GM23338 (cell line): ENCODE results near the gene BOK. TPM values are rescaled to one million over a fixed set of nuclear protein-coding genes. Genes with fewer than 3 reads are reported as not detected.

Experiments used
- ATAC-seq: fragments of 200-7000 bp; cut with Tn5 transposase; 3 replicates; pipeline ENCODE4 v1.9.1; 2020
- DNase-seq: peaks from one replicate; pipeline ENCODE4 v3.0.0-alpha.2; 2015; ENCODE audit warnings: low spot score
- H2AFZ ChIP-seq: fragments of 200-600 bp; sonication (generic); 2 replicates; pipeline ENCODE4 v1.8.0; 2016; ENCODE audit warnings: antibody characterized with exemption, mild to moderate bottlenecking, moderate library complexity
- H3F3A ChIP-seq: fragments of 200-600 bp; sonication (generic); replicated peaks from 2 replicates; pipeline ENCODE4 v1.8.0; 2017; ENCODE audit warnings: antibody characterized with exemption, mixed run types, low read depth
- H3K27ac ChIP-seq: fragments of 200-600 bp; sonication (generic); 2 replicates; pipeline ENCODE4 v1.6.1; 2016; ENCODE audit warnings: low read depth
- H3K27me3 ChIP-seq: fragments of 200-600 bp; sonication (generic); 2 replicates; pipeline ENCODE4 v1.8.0; 2016; ENCODE audit warnings: mild to moderate bottlenecking, mixed run types, moderate library complexity; ENCODE audit not compliant: insufficient read depth
- H3K36me3 ChIP-seq: fragments of 200-600 bp; sonication (generic); 2 replicates; pipeline ENCODE4 v1.8.0; 2016; ENCODE audit warnings: mild to moderate bottlenecking; ENCODE audit not compliant: insufficient read depth
- H3K4me1 ChIP-seq: fragments of 200-600 bp; sonication (generic); 2 replicates; pipeline ENCODE4 v1.8.0; 2016; ENCODE audit warnings: mild to moderate bottlenecking, moderate library complexity; ENCODE audit not compliant: insufficient read depth
- H3K4me2 ChIP-seq: fragments of 200-600 bp; sonication (generic); 2 replicates; pipeline ENCODE4 v1.7.1; 2017; ENCODE audit warnings: mixed run types
- H3K4me3 ChIP-seq: fragments of 200-600 bp; sonication (generic); 2 replicates; pipeline ENCODE4 v1.6.1; 2016; ENCODE audit warnings: mixed run types
- H3K79me2 ChIP-seq: fragments of 200-600 bp; sonication (generic); replicated peaks from 2 replicates; pipeline ENCODE4 v1.8.0; 2017; ENCODE audit warnings: mild to moderate bottlenecking; ENCODE audit not compliant: insufficient read depth
- H3K9me2 ChIP-seq: fragments of 200-600 bp; sonication (generic); 2 replicates; pipeline ENCODE4 v1.8.0; 2017; ENCODE audit not compliant: insufficient read depth
- H4K20me1 ChIP-seq: fragments of 200-600 bp; sonication (generic); replicated peaks from 2 replicates; pipeline ENCODE4 v1.8.0; 2017; ENCODE audit warnings: mild to moderate bottlenecking; ENCODE audit not compliant: insufficient read depth
- H3K27ac Mint-ChIP-seq: 2 replicates; pipeline ENCODE4 v1.8.0; 2020; ENCODE audit warnings: inconsistent platforms, mild to moderate bottlenecking, moderate library complexity, mixed read lengths
- H3K27me3 Mint-ChIP-seq: 3 replicates; pipeline ENCODE4 v1.8.0; 2022; ENCODE audit warnings: low read depth, mild to moderate bottlenecking, moderate library complexity, mixed read lengths, inconsistent platforms; ENCODE audit not compliant: insufficient read depth, poor library complexity
- H3K36me3 Mint-ChIP-seq: 3 replicates; pipeline ENCODE4 v1.8.0; 2021; ENCODE audit warnings: low read depth, mild to moderate bottlenecking, inconsistent platforms, moderate library complexity, mixed read lengths
- H3K4me1 Mint-ChIP-seq: 3 replicates; pipeline ENCODE4 v1.8.0; 2020; ENCODE audit warnings: mild to moderate bottlenecking, inconsistent platforms, mixed read lengths
- H3K4me3 Mint-ChIP-seq: 3 replicates; pipeline ENCODE4 v1.8.0; 2021; ENCODE audit warnings: moderate library complexity, mild to moderate bottlenecking, inconsistent platforms, mixed read lengths
- H3K9me3 Mint-ChIP-seq: 3 replicates; pipeline ENCODE4 v1.8.0; 2020; ENCODE audit warnings: moderate library complexity, mild to moderate bottlenecking, inconsistent platforms, mixed read lengths
- CREB1 ChIP-seq: fragments of 250-450 bp; sonication (Bioruptor Pico); IDR thresholded peaks from 2 replicates; pipeline ENCODE4 v1.5.0; 2020; ENCODE audit warnings: low read depth, mild to moderate bottlenecking, moderate library complexity
- EZH2 ChIP-seq: fragments of 200-600 bp; sonication (generic); IDR thresholded peaks from one replicate; pipeline ENCODE4 v1.8.0; 2017; ENCODE audit warnings: antibody characterized with exemption, mild to moderate bottlenecking, low read depth; ENCODE audit not compliant: unreplicated experiment
- EZH2phosphoT487 ChIP-seq: fragments of 200-600 bp; sonication (generic); IDR thresholded peaks from one replicate; pipeline ENCODE4 v1.8.1; 2018; ENCODE audit warnings: antibody characterized with exemption; ENCODE audit not compliant: unreplicated experiment
- JUNB ChIP-seq: IDR thresholded peaks from one replicate; pipeline ENCODE4 v1.6.1; 2016; ENCODE audit warnings: antibody characterized with exemption; ENCODE audit not compliant: unreplicated experiment
- NANOG ChIP-seq: IDR thresholded peaks from 2 replicates; pipeline ENCODE4 v1.6.1; 2016; ENCODE audit warnings: antibody characterized with exemption, borderline replicate concordance
- POLR2AphosphoS5 ChIP-seq: IDR thresholded peaks from 2 replicates; pipeline ENCODE4 v1.6.1; 2016; ENCODE audit warnings: antibody characterized with exemption, low read depth
- STAT1 ChIP-seq: IDR thresholded peaks from one replicate; pipeline ENCODE4 v1.6.1; 2016; ENCODE audit warnings: antibody characterized with exemption; ENCODE audit not compliant: unreplicated experiment
- ZNF114 ChIP-seq: fragments of 250-450 bp; sonication (Bioruptor Pico); IDR thresholded peaks from 2 replicates; pipeline ENCODE4 v1.5.0; 2020; ENCODE audit warnings: mild to moderate bottlenecking, moderate library complexity
- ZNF331 ChIP-seq: fragments of 250-450 bp; sonication (Bioruptor Pico); IDR thresholded peaks from 2 replicates; pipeline ENCODE4 v1.5.0; 2020; ENCODE audit warnings: low read depth, mild to moderate bottlenecking, moderate library complexity
- polyA plus RNA-seq: library from polyadenylated mRNA; unstranded; fragments of >200 nt; fragmentation: Nextera tagmentation; extraction: Ambion mirVana; gene quantifications from 2 replicates; pipeline ENCODE4 v1.2.1, GENCODE V29; 2016
- total RNA-seq: library from RNA; depleted of rRNA; stranded (reverse); fragments of >200 nt; shearing (Covaris generic); gene quantifications from 2 replicates; pipeline ENCODE4 v1.2.3, GENCODE V29; 2014
- TF ChIP-seq, protein P1 (sequence below), 2 experiments: fragments of 200-600 bp in 1 of 2; sonication (generic) in 1 of 2; conservative IDR thresholded peaks; 2 replicates each; pipeline versions ENCODE4 v1.5.1 to v1.6.1; 2016 to 2017; ENCODE audit warnings: antibody characterized with exemption in 2 of 2, low read depth in 2 of 2, mild to moderate bottlenecking in 2 of 2, moderate library complexity in 1 of 2
- TF ChIP-seq, protein P2 (sequence below): IDR thresholded peaks from one replicate; pipeline ENCODE4 v1.6.1; 2018; ENCODE audit warnings: antibody characterized with exemption; ENCODE audit not compliant: unreplicated experiment
- TF ChIP-seq, protein P3 (sequence below): IDR thresholded peaks from 2 replicates; pipeline ENCODE4 v1.6.1; 2016; ENCODE audit warnings: antibody characterized with exemption

Gene BOK
- total and polyA plus RNA-seq, 2 experiments from 2014 or later, result 13.5 to 36.7 TPM

DNA sequence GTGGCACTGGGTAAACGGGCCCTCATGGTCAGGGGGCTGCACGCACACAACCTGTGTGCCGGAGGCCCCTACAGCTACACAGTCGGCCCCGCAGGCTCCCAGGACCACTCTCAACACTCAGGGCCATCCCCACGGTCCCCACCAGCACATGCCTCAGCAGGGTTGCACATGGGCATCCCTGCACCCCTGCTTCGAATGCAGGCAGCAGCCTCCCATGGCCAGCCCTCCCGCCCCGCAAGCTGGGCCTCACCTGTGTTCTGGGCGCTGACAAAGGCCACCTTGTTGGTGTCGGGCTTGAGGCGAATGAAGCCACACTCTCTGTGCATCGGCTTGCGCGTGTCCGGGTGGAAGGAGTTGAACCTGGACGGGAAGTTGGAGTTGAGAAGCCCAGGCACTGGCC, 44.2 kb downstream of the BOK start:
- Histone ChIP-seq H3K4me2 (no peak overlapping the region), H3F3A (no peaks in the 10 kb centered on the region), H3K4me1 (no peaks in the 10 kb centered on the region), H4K20me1 (peaks cover 2% of the 10 kb centered on the region; the same call in 1 of the 2 replicates), H3K4me3 (no peak overlapping the region), H3K27ac (no peak overlapping the region), H3K9me2 (no peaks in the 10 kb centered on the region), H3K27me3 (no peaks in the 10 kb centered on the region), H2AFZ (no peak overlapping the region), H3K36me3 (peaks cover 7% of the 10 kb centered on the region), H3K79me2 (0 out of 2 replicates have a peak, but pooled peaks cover under 1% of the 10 kb centered on the region)
- DNase-seq (no peak), ATAC-seq (no peak)
- Mint-ChIP-seq H3K4me3 (no peak overlapping the region), H3K9me3 (no peaks in the 10 kb centered on the region), H3K4me1 (no peaks in the 10 kb centered on the region; the same call in 2 of the 3 replicates), H3K27ac (no peak overlapping the region), H3K36me3 (peaks cover 44% of the 10 kb centered on the region), H3K27me3 (peaks cover 3% of the 10 kb centered on the region)
- TF ChIP-seq CREB1 (CRISPR knock-in tag) (no peak), ZNF114 (no peak), NANOG (no peak), POLR2AphosphoS5 (no peak)
- TF ChIP-seq, protein P1, sequence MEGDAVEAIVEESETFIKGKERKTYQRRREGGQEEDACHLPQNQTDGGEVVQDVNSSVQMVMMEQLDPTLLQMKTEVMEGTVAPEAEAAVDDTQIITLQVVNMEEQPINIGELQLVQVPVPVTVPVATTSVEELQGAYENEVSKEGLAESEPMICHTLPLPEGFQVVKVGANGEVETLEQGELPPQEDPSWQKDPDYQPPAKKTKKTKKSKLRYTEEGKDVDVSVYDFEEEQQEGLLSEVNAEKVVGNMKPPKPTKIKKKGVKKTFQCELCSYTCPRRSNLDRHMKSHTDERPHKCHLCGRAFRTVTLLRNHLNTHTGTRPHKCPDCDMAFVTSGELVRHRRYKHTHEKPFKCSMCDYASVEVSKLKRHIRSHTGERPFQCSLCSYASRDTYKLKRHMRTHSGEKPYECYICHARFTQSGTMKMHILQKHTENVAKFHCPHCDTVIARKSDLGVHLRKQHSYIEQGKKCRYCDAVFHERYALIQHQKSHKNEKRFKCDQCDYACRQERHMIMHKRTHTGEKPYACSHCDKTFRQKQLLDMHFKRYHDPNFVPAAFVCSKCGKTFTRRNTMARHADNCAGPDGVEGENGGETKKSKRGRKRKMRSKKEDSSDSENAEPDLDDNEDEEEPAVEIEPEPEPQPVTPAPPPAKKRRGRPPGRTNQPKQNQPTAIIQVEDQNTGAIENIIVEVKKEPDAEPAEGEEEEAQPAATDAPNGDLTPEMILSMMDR (conservative IDR thresholded peaks at IDR 0.05; ENCODE audit: low read depth in 2 of 2), result no peak

DNA sequence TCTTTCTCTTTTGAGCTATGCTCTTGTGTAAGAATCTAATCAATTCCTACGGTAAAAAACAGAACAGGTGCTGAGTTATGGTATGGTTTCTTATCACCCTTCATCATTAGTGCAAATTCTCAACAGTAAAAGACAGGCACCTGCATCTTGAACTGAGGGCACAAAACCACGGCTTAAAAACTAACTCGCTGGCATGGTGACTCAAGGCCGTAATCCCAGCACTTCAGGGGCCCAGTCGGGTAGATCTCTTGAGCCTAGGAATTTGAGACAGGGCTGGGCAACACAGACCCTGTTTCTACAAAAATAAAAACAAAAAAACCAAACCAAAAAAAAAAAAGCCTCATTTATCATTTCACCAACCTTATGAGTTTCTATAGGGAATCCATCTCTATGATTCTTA, 45.1 kb downstream of the BOK start:
- DNase-seq, result no peak
- Mint-ChIP-seq H3K36me3 (peaks cover 38% of the 10 kb centered on the region), H3K27me3 (peaks cover 3% of the 10 kb centered on the region)
- TF ChIP-seq, protein P1 (conservative IDR thresholded peaks at IDR 0.05; ENCODE audit: low read depth in 2 of 2), result no peak
- no peak for TF ChIP-seq ZNF114
- TF ChIP-seq, protein P2, sequence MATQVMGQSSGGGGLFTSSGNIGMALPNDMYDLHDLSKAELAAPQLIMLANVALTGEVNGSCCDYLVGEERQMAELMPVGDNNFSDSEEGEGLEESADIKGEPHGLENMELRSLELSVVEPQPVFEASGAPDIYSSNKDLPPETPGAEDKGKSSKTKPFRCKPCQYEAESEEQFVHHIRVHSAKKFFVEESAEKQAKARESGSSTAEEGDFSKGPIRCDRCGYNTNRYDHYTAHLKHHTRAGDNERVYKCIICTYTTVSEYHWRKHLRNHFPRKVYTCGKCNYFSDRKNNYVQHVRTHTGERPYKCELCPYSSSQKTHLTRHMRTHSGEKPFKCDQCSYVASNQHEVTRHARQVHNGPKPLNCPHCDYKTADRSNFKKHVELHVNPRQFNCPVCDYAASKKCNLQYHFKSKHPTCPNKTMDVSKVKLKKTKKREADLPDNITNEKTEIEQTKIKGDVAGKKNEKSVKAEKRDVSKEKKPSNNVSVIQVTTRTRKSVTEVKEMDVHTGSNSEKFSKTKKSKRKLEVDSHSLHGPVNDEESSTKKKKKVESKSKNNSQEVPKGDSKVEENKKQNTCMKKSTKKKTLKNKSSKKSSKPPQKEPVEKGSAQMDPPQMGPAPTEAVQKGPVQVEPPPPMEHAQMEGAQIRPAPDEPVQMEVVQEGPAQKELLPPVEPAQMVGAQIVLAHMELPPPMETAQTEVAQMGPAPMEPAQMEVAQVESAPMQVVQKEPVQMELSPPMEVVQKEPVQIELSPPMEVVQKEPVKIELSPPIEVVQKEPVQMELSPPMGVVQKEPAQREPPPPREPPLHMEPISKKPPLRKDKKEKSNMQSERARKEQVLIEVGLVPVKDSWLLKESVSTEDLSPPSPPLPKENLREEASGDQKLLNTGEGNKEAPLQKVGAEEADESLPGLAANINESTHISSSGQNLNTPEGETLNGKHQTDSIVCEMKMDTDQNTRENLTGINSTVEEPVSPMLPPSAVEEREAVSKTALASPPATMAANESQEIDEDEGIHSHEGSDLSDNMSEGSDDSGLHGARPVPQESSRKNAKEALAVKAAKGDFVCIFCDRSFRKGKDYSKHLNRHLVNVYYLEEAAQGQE, result no peak
- TF ChIP-seq POLR2AphosphoS5, result no peak
- no peak for TF ChIP-seq JUNB
- no peak for TF ChIP-seq EZH2
- TF ChIP-seq ZNF331 (CRISPR knock-in tag), result no peak
- no peak for TF ChIP-seq EZH2phosphoT487
- TF ChIP-seq, protein P3, sequence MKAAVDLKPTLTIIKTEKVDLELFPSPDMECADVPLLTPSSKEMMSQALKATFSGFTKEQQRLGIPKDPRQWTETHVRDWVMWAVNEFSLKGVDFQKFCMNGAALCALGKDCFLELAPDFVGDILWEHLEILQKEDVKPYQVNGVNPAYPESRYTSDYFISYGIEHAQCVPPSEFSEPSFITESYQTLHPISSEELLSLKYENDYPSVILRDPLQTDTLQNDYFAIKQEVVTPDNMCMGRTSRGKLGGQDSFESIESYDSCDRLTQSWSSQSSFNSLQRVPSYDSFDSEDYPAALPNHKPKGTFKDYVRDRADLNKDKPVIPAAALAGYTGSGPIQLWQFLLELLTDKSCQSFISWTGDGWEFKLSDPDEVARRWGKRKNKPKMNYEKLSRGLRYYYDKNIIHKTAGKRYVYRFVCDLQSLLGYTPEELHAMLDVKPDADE, result no peak
- TF ChIP-seq STAT1, result no peak
- TF ChIP-seq CREB1 (CRISPR knock-in tag), result no peak
- TF ChIP-seq NANOG, result no peak

More for the DNA sequence above, 45.1 kb downstream of the BOK start:
- Histone ChIP-seq H4K20me1 (0 out of 2 replicates have a peak, but pooled peaks cover 2% of the 10 kb centered on the region), H3K27me3 (no peaks in the 10 kb centered on the region), H3K9me2 (no peaks in the 10 kb centered on the region), H3K27ac (peak overlapping the region; percentile 55; the same call in 1 of the 2 replicates), H3F3A (no peaks in the 10 kb centered on the region), H3K4me1 (no peaks in the 10 kb centered on the region), H2AFZ (no peak overlapping the region), H3K4me2 (no peak overlapping the region), H3K36me3 (peaks cover 7% of the 10 kb centered on the region), H3K79me2 (peaks cover 7% of the 10 kb centered on the region), H3K4me3 (no peak overlapping the region)
- no peaks in the 10 kb centered on the region for H3K9me3 Mint-ChIP-seq
- H3K27ac Mint-ChIP-seq, result no peak overlapping the region
- no peak for ATAC-seq
- H3K4me3 Mint-ChIP-seq, result no peak overlapping the region
- no peaks in the 10 kb centered on the region; the same call in 2 of the 3 replicates for H3K4me1 Mint-ChIP-seq
